Keratinocyte (primary cell): ENCODE measurements around the gene HNRNPM.

Experiments
- CTCF ChIP-seq, 3 experiments: IDR thresholded peaks in 1 of 3; conservative IDR thresholded peaks in 1 of 3; optimal IDR thresholded peaks in 1 of 3; 2 replicates in 2 of 3; 3 replicates in 1 of 3; pipeline versions ENCODE3 to v1.5.1; 2011; ENCODE audit warnings: low read length in 3 of 3, mild to moderate bottlenecking in 3 of 3, moderate library complexity in 2 of 3, control low read depth in 1 of 3, inconsistent platforms in 1 of 3; ENCODE audit not compliant: insufficient read depth in 2 of 3; ENCODE audit errors: extremely low read depth in 1 of 3
- EZH2 ChIP-seq: IDR thresholded peaks from one replicate; pipeline ENCODE4 v1.6.1; 2012; ENCODE audit warnings: inconsistent platforms, mild to moderate bottlenecking, low read length, moderate library complexity

GRCh38 chr19:8506402-8506957, 61.7 kb downstream of the HNRNPM start:
- TF ChIP-seq CTCF (optimal IDR thresholded peaks at IDR 0.05 in 1 of 3, IDR thresholded peaks at IDR 0.05 in 1 of 3, conservative IDR thresholded peaks at IDR 0.05 in 1 of 3; ENCODE audit: extremely low read depth in 1 of 3, insufficient read depth in 2 of 3, low read length in 3 of 3): no peak
- no peak for TF ChIP-seq EZH2
